PC-9 (cell line): ENCODE results near the gene CCDC148.
"Not testable (repeated sequence)": the region's sequence is repeated elsewhere in the genome, so short reads cannot be mapped to it uniquely, and the experiment has no call there.

Source experiments
- CTCF ChIP-seq: fragments of 200-600 bp; sonication (generic); conservative IDR thresholded peaks from 2 replicates; pipeline ENCODE4 v1.6.1; 2017; ENCODE audit warnings: mixed run types, antibody characterized with exemption, mild to moderate bottlenecking, moderate library complexity
- EZH2 ChIP-seq: fragments of 200-600 bp; sonication (generic); IDR thresholded peaks from 2 replicates; pipeline ENCODE4 v1.8.0; 2017; ENCODE audit warnings: antibody characterized with exemption, low read depth

- TF ChIP-seq CTCF, EZH2: not testable (repeated sequence)
Measured at GRCh38 chr2:158351466-158351816, 105.1 kb downstream of the CCDC148 start.
